HG03095 (cell line): ENCODE results near the gene IL36A.

Experiments used
- ATAC-seq: cut with Tn5 transposase; IDR thresholded peaks from one replicate; pipeline ENCODE4 v1.9.1; 2021; ENCODE audit warnings: moderate library complexity; ENCODE audit not compliant: unreplicated experiment

IL36A gene

GRCh38 chr2:113005030-113005509 is at the start of gene IL36A:
TSS of gene IL36A (plus strand) at chr2:113005459. CDS start at chr2:113005872, 413 bp downstream.
- ATAC-seq, result no peak

- no peak for ATAC-seq
These were observed 47.7 kb upstream of the IL36A start for GRCh38 chr2:112957511-112957910.

- no peak for ATAC-seq
These were observed 46.7 kb upstream of the IL36A start for GRCh38 chr2:112958428-112959108.

DNA sequence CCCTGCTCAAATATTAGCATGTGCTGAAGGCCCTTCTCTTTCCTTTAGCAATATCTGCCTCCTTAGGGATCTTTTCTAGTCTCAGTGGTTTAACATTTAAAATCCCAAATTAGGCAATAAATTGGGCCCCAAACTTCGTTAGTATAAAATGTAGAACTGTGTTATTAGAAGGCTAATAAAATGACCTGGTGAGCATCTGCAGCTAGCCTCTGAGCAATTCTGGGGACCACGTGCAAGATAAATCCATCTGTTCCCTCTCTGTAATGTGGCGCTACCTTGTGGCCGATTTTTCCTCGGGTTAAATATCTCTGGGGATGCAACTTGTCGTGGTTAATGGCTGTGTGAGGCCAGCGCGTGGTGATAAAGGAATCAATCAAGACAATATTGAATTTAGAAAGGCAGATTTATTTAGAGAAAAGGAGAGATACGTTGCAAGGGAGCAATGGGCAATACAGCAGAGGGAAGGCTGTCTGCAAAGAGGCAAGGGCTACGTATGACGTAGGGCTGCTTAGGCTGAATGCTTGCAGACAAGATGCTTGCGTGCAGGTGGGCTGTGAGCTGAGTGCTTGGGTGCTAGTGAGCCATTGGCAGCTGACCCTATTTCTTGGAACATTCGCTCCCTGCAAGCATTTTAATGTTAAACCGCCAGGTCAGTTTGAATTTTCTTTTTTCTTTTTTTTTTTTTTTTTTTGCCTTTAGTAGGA is 46.0 kb upstream of the IL36A start:
- ATAC-seq, result no peak

DNA sequence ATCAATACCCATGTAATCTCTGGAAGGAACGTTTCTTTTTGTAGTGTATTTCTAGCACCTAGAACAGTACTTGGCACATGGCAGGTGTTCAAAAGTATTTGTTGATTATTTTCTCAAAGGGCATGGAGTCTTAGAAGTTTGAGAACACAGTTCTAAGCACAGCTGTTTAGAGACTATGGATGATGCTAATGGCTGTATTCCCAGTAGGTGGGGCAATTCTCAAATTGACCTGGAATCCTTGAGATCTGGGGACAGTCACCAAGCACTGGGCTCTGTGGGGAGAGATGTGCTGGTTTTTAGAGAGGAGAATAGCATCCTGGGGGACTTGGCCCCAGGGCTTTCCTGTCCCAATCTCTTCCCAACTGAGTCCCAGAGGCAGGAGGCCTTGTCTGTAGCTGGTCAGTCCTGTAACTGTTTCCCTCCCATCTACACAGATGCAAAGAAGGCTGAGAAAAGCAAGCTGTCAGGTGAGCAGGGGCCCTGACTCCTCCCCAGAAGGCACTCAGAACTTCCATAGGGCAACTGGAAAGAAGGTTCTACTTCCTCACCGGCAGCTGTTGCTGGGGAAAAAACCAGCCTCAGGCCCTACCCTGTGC is 44.9 kb upstream of the IL36A start:
- ATAC-seq, result no peak

GRCh38 chr2:112962308-112963175 is 42.7 kb upstream of the IL36A start:
- ATAC-seq, result no peak

GRCh38 chr2:112967023-112967422 is 38.2 kb upstream of the IL36A start:
- no peak for ATAC-seq

GRCh38 chr2:112972423-112973086 is 32.7 kb upstream of the IL36A start:
- no peak for ATAC-seq

DNA sequence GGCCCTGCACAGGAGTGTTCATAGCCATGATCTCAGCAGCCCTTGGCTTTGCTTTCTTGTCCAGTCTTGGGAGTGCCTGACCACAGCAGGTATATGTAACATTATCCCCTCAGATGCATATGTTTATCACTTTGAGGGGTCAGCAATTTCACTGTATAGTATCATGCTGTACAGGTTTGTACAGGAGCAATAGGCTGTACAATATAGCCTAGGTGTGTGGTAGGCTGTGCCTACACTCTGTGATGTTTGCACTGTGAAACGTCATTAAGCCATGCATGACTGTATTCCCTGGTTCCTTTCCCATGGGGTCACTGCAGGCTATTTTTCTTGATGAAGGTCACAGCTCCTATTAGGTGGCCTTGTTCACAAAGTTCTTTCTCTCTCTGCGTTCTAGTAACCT is 32.1 kb upstream of the IL36A start:
- no peak for ATAC-seq

DNA sequence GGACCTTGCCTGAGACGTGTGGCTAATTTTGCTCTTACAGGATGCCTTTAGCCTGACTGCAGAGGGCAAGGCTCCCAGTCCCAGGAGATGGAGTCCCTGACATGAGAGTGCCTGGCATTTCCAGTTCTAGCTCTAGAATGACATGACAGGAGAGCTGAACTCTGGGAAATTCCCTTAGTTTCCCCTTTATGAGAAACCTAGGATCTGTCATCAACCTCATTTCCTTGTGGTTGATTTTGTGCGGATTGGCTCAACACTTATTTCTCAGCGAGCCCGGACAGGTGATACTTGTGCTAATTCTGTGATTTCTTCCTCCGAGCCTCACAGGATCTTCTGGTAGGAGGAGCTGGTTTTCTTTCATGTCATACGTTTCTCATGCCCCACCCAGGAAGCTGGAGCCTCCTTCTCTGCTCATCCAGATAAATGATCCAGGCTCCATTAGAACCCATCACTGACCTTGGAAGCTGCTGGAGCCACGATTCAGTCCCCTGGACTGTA is 27.7 kb upstream of the IL36A start, which contains the start of gene IL36G:
Gene IL36G, plus strand, starts transcription at position 448 of the 498 bp plus-strand sequence. CDS start 633 bp downstream, outside the sequence.
- no peak for ATAC-seq

- no peak for ATAC-seq
These were observed 25.5 kb upstream of the IL36A start for GRCh38 chr2:112979731-112980130.

- ATAC-seq, result no peak
These were observed 24.7 kb upstream of the IL36A start for GRCh38 chr2:112980537-112980936.

DNA sequence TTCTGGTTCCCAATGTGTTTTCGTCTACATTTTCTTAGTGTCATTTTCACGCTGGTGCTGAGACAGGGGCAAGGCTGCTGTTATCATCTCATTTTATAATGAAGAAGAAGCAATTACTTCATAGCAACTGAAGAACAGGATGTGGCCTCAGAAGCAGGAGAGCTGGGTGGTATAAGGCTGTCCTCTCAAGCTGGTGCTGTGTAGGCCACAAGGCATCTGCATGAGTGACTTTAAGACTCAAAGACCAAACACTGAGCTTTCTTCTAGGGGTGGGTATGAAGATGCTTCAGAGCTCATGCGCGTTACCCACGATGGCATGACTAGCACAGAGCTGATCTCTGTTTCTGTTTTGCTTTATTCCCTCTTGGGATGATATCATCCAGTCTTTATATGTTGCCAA is 20.2 kb upstream of the IL36A start:
- no peak for ATAC-seq

DNA sequence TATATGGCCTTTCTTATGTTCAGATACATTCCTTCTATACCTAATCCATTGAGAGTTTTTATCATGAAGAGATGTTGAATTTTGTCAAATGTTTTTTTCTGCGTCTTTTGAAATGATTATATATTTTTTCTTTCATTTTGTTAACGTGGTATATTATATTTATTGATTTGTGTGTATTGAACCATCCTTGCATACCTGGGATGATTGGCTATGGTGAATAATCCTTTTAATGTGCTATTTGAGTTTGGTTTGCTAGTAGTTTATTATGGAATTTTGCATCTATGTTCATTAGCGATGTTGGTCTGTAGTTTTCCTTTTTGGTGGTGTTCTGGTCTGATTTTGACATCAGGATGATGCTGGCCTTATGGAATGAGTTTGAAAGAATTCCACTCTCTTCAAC is 15.6 kb upstream of the IL36A start:
- ATAC-seq, result no peak

DNA sequence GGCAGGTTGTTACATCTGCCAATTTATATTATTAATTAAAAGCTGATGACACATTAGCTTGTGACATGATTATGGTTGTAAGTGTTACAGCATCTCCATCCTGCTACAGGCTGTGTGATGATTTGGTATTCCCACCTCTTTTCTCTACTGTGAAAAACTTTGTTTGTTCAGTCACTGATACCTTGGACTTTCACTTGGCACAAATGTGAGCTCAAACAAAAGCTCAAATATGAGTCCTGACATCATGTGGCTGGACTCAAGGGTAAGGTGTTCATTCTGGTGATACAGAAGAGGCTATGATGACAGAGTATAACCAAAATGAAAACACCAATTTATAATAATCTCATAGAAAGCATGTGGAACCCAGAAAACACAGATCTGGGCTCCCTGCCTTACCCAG is 11.4 kb upstream of the IL36A start:
- ATAC-seq, result no peak

- no peak for ATAC-seq
These were observed 10.6 kb upstream of the IL36A start for GRCh38 chr2:112994648-112995047.

- ATAC-seq, result no peak
These were observed 9.8 kb upstream of the IL36A start for GRCh38 chr2:112995346-112995920.

DNA sequence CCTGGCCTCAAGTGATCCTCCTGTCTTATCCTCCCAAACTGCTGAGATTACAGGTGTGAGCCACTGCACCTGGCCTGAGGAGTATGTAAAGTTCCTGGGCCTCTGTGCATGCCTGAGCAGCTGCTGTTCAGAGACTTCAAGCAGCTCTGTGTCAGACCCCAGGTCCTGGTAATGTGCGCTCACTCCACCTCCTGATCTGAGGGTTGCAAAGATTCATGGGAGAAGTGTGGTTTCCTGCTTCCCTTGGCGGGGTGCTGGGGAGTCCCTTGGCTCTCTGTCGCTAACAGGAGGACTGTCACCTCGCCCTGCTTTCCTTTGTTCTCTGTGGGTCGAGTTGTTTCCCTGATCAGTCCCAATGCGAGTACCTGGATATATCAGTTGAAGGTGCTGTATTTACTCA is 8.6 kb upstream of the IL36A start:
- ATAC-seq, result no peak

GRCh38 chr2:112997151-112997550 is 8.1 kb upstream of the IL36A start:
- ATAC-seq, result no peak

DNA sequence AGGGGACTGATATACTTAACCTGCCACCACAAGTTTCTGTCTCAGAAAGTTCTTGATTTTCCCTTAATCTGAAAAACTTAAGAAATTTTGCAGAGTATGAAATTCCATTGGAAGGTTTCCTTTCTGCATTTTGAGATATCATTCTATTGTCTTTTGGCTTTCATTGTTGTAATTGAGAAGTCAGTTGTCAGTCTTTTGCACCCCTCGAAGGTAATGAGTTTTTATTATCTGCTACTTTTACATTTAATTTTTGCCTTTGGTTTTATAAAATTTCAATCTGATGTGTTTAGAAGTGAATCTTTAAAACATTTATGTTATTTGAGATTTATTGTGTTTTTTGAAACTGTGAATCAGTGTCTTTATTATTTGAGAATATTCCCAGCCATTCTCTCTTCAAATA is 4.8 kb upstream of the IL36A start:
- no peak for ATAC-seq
